ENCODE results near the gene UNC5B. TPM values are rescaled to one million over a fixed set of nuclear protein-coding genes. Genes with fewer than 3 reads are reported as not detected.

UNC5B gene
- total RNA-seq, 1 donor from 2014 or later: 22.4 TPM

- Mint-ChIP-seq H3K27ac (no peak overlapping the region), H3K4me1 (ENCODE audit: unreplicated experiment) (peaks cover 63% of the 10 kb centered on the region), H3K9me3 (no peaks in the 10 kb centered on the region), H3K36me3 (no peaks in the 10 kb centered on the region), H3K4me3 (no peak overlapping the region), H3K27me3 (no peaks in the 10 kb centered on the region)
- no peak for TF ChIP-seq CTCF (conservative IDR thresholded peaks at IDR 0.05)
- DNase-seq (ENCODE audit: extremely low spot score, unreplicated experiment): no peak
Measured at GRCh38 chr10:71265201-71265575, 52.8 kb downstream of the UNC5B start.

GRCh38 chr10:71265618-71266146 is 53.3 kb downstream of the UNC5B start:
- Mint-ChIP-seq H3K36me3 (no peaks in the 10 kb centered on the region), H3K27me3 (no peaks in the 10 kb centered on the region), H3K9me3 (no peaks in the 10 kb centered on the region), H3K27ac (peak overlapping the region; percentile 43), H3K4me3 (no peak overlapping the region), H3K4me1 (ENCODE audit: unreplicated experiment) (peaks cover 63% of the 10 kb centered on the region)
- no peak for TF ChIP-seq CTCF (conservative IDR thresholded peaks at IDR 0.05)
- no peak for DNase-seq (ENCODE audit: extremely low spot score, unreplicated experiment)

- Mint-ChIP-seq H3K36me3 (no peaks in the 10 kb centered on the region), H3K4me1 (ENCODE audit: unreplicated experiment) (peaks cover 63% of the 10 kb centered on the region), H3K27ac (peak overlapping the region; percentile 43), H3K4me3 (no peak overlapping the region), H3K27me3 (no peaks in the 10 kb centered on the region), H3K9me3 (no peaks in the 10 kb centered on the region)
- no peak for DNase-seq (ENCODE audit: extremely low spot score, unreplicated experiment)
- no peak for TF ChIP-seq CTCF (conservative IDR thresholded peaks at IDR 0.05)
Measured at GRCh38 chr10:71266147-71266917, 54.0 kb downstream of the UNC5B start.

GRCh38 chr10:71266918-71267442 is 54.6 kb downstream of the UNC5B start:
- no peak overlapping the region for H3K4me3 Mint-ChIP-seq
- H3K4me1 Mint-ChIP-seq (ENCODE audit: unreplicated experiment): peaks cover 60% of the 10 kb centered on the region
- no peaks in the 10 kb centered on the region for H3K9me3 Mint-ChIP-seq
- no peak for DNase-seq (ENCODE audit: extremely low spot score, unreplicated experiment)
- TF ChIP-seq CTCF (conservative IDR thresholded peaks at IDR 0.05): no peak
- H3K27ac Mint-ChIP-seq: peak overlapping the region; percentile 16
- H3K27me3 Mint-ChIP-seq: no peaks in the 10 kb centered on the region
- H3K36me3 Mint-ChIP-seq: no peaks in the 10 kb centered on the region

- Mint-ChIP-seq H3K4me3 (no peak overlapping the region), H3K4me1 (ENCODE audit: unreplicated experiment) (peaks cover 53% of the 10 kb centered on the region), H3K27me3 (no peaks in the 10 kb centered on the region), H3K36me3 (no peaks in the 10 kb centered on the region), H3K9me3 (no peaks in the 10 kb centered on the region), H3K27ac (peak overlapping the region; percentile 16)
- no peak for TF ChIP-seq CTCF (conservative IDR thresholded peaks at IDR 0.05)
- no peak for DNase-seq (ENCODE audit: extremely low spot score, unreplicated experiment)
Measured at GRCh38 chr10:71267508-71268240, 55.3 kb downstream of the UNC5B start.
